HL-60 (cell line): ENCODE results near the gene KCNK7.

Source experiments
- DNase-seq, 2 experiments: peaks; one replicate each; pipeline ENCODE4 v3.0.0-alpha.2; 2010 to 2020; ENCODE audit warnings: low read depth in 1 of 2, low spot score in 1 of 2
- H3K27ac ChIP-seq: fragments of 250-450 bp; sonication (Bioruptor Pico); replicated peaks from 2 replicates; pipeline ENCODE4 v1.5.1; 2020; ENCODE audit warnings: mild to moderate bottlenecking, moderate library complexity
- H3K27me3 ChIP-seq: fragments of 250-450 bp; sonication (Bioruptor Pico); 2 replicates; pipeline ENCODE4 v1.5.1; 2021; ENCODE audit warnings: mild to moderate bottlenecking, moderate library complexity; ENCODE audit not compliant: insufficient read depth, poor library complexity, severe bottlenecking
- H3K4me3 ChIP-seq: replicated peaks from 2 replicates; pipeline ENCODE4 v1.5.1; 2011; ENCODE audit warnings: mild to moderate bottlenecking, control low read depth, low read length; ENCODE audit not compliant: insufficient read depth
- GABPA ChIP-seq: IDR thresholded peaks from 2 replicates; pipeline ENCODE4 v1.6.1; 2012; ENCODE audit warnings: low read depth
- POLR2AphosphoS5 ChIP-seq: IDR thresholded peaks from 2 replicates; pipeline ENCODE4 v1.6.1; 2012; ENCODE audit warnings: low read depth
- REST ChIP-seq: IDR thresholded peaks from 2 replicates; pipeline ENCODE4 v1.6.1; 2012; ENCODE audit warnings: low read depth; ENCODE audit not compliant: insufficient replicate concordance
- SPI1 ChIP-seq: IDR thresholded peaks from 2 replicates; pipeline ENCODE4 v1.6.1; 2012; ENCODE audit warnings: low read depth, mild to moderate bottlenecking, borderline replicate concordance
- TF ChIP-seq, protein P1 (sequence below): IDR thresholded peaks from one replicate; pipeline ENCODE4 v1.5.1; 2011; ENCODE audit warnings: low read length, control low read depth, inconsistent platforms; ENCODE audit not compliant: insufficient read depth

Gene KCNK7

GRCh38 chr11:65599216-65599954 lies 3.8 kb upstream of the KCNK7 start:
- Histone ChIP-seq H3K4me3 (no peak overlapping the region), H3K27me3 (no peaks in the 10 kb centered on the region), H3K27ac (no peak overlapping the region)
- no peak for DNase-seq
- no peak for TF ChIP-seq POLR2AphosphoS5
- TF ChIP-seq SPI1, result no peak
- TF ChIP-seq REST, result no peak
- no peak for TF ChIP-seq GABPA
- TF ChIP-seq, protein P1, sequence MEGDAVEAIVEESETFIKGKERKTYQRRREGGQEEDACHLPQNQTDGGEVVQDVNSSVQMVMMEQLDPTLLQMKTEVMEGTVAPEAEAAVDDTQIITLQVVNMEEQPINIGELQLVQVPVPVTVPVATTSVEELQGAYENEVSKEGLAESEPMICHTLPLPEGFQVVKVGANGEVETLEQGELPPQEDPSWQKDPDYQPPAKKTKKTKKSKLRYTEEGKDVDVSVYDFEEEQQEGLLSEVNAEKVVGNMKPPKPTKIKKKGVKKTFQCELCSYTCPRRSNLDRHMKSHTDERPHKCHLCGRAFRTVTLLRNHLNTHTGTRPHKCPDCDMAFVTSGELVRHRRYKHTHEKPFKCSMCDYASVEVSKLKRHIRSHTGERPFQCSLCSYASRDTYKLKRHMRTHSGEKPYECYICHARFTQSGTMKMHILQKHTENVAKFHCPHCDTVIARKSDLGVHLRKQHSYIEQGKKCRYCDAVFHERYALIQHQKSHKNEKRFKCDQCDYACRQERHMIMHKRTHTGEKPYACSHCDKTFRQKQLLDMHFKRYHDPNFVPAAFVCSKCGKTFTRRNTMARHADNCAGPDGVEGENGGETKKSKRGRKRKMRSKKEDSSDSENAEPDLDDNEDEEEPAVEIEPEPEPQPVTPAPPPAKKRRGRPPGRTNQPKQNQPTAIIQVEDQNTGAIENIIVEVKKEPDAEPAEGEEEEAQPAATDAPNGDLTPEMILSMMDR, result no peak

- no peaks in the 10 kb centered on the region for H3K27me3 ChIP-seq
- H3K27ac ChIP-seq, result no peak overlapping the region
- no peak for DNase-seq
- no peak for TF ChIP-seq SPI1
- no peak overlapping the region for H3K4me3 ChIP-seq
Observed at GRCh38 chr11:65598258-65598699, 2.7 kb upstream of the KCNK7 start.

GRCh38 chr11:65596520-65596919 lies 920 bp upstream of the KCNK7 start:
- DNase-seq, result no peak
- no peak overlapping the region for H3K27ac ChIP-seq

DNA sequence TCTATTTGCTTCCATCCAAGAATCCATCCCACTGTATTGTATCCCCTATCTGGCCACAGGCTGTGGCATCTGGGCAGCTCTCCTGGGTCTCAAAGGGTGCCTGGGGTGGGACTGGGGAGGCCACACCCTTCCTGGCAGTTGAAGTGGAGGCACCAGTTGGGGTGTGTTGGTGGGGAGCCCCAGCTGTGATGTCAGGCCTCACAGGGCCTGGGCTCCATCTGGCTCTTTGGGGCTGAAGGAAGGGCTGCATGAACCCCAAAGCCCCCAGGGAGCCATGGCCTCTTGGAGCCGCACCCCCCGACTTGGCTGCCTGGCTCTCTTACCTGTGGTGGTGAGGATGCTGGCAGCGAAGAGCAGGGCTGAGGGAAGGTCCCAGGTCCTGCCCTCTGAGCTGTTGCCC lies 469 bp downstream of the KCNK7 start:
- no peaks in the 10 kb centered on the region for H3K27me3 ChIP-seq
- DNase-seq, result no peak
- no peak overlapping the region for H3K27ac ChIP-seq
- H3K4me3 ChIP-seq, result no peak overlapping the region
- TF ChIP-seq, protein P1, result no peak
- 0 out of 2 replicates have a peak, but pooled peaks have one; percentile 34 for TF ChIP-seq POLR2AphosphoS5

More at GRCh38 chr11:65596520-65596919, 920 bp upstream of the KCNK7 start:
- no peaks in the 10 kb centered on the region for H3K27me3 ChIP-seq
- TF ChIP-seq, protein P1, result no peak
- peak; percentile 3; the same call in 1 of the 2 replicates for TF ChIP-seq POLR2AphosphoS5
- H3K4me3 ChIP-seq, result no peak overlapping the region
